ENCODE data around the gene NDRG2. TPM values are rescaled to one million over a fixed set of nuclear protein-coding genes. Genes with fewer than 3 reads are reported as not detected.

NDRG2 gene
- polyA plus RNA-seq, 2 donors, result 131 to 252 TPM

Other genes starting within 250 kb of the NDRG2 start
- gene RNASE6, start 243.8 kb downstream of the NDRG2 start, polyA plus RNA-seq, result 1 to 10 TPM; 1.0 to 1.8 TPM
- 10 to 100 TPM; 21.7 to 46.5 TPM for gene RNASE1, start 222.2 kb downstream of the NDRG2 start, polyA plus RNA-seq
- under 1 TPM in 1 of 2 donors, not detected in 1; 0.09 TPM for gene RNASE3, start 133.7 kb downstream of the NDRG2 start, polyA plus RNA-seq
- under 1 TPM; 0.29 to 0.46 TPM for gene RNASE2, start 69.6 kb downstream of the NDRG2 start, polyA plus RNA-seq
- 10 to 100 TPM; 55.1 to 56.3 TPM for gene METTL17, start 35.1 kb downstream of the NDRG2 start, polyA plus RNA-seq
- gene SLC39A2, start 25.8 kb downstream of the NDRG2 start, polyA plus RNA-seq, result 10 to 100 TPM in 1 of 2 donors, 1 to 10 TPM in 1; 8.2 to 20.3 TPM
- under 1 TPM in 1 of 2 donors, not detected in 1; 0.14 TPM for gene TPPP2, start 5.2 kb upstream of the NDRG2 start, polyA plus RNA-seq
- gene RNASE13, start 9.7 kb upstream of the NDRG2 start, polyA plus RNA-seq, result not detected
- 10 to 100 TPM; 33.9 to 92.8 TPM for gene RNASE7, start 17.3 kb upstream of the NDRG2 start, polyA plus RNA-seq
- not detected for gene RNASE8, start 32.8 kb upstream of the NDRG2 start, polyA plus RNA-seq
- 1 to 10 TPM; 1.8 to 3.0 TPM for gene ARHGEF40, start 45.2 kb upstream of the NDRG2 start, polyA plus RNA-seq
- gene ZNF219, start 73.6 kb upstream of the NDRG2 start, polyA plus RNA-seq, result 10 to 100 TPM; 39.9 to 42.2 TPM
- 1 to 10 TPM; 1.6 to 1.8 TPM for gene TMEM253, start 76.0 kb upstream of the NDRG2 start, polyA plus RNA-seq
- not detected for gene OR5AU1, start 131.0 kb upstream of the NDRG2 start, polyA plus RNA-seq
- gene HNRNPC, start 244.4 kb upstream of the NDRG2 start, polyA plus RNA-seq, result 100 to 1,000 TPM; 431 to 699 TPM

Measured in esophagus (tissue), 2 donors.